ENCODE data around the gene FBXO34.

GRCh38 chr14:55281316-55281839 is 10.2 kb downstream of the FBXO34 start:
- no peak for TF ChIP-seq CTCF (IDR thresholded peaks at IDR 0.05; ENCODE audit: poor library complexity)
- TF ChIP-seq EZH2 (IDR thresholded peaks at IDR 0.05; ENCODE audit: borderline replicate concordance), result no peak
- TF ChIP-seq EZH2phosphoT487 (IDR thresholded peaks at IDR 0.05; ENCODE audit: low read depth, severe bottlenecking, unreplicated experiment), result no peak

All from hepatocyte (in vitro differentiated cells).